GM12801 (cell line): Measurements from ENCODE around the gene SCNN1A.

Experiments
- CTCF ChIP-seq: IDR thresholded peaks from one replicate; pipeline ENCODE4 v1.5.1; 2011; ENCODE audit warnings: control low read depth; ENCODE audit not compliant: insufficient read length; ENCODE audit errors: extremely low read depth

Gene SCNN1A

GRCh38 chr12:6321905-6322304 is 53.5 kb downstream of the SCNN1A start:
- TF ChIP-seq CTCF = no peak

GRCh38 chr12:6319446-6319845 is 55.9 kb downstream of the SCNN1A start:
- TF ChIP-seq CTCF = no peak

- TF ChIP-seq CTCF = no peak
Observed at GRCh38 chr12:6318440-6318879, 56.9 kb downstream of the SCNN1A start.

- TF ChIP-seq CTCF = no peak
Observed at GRCh38 chr12:6317693-6318439, 57.5 kb downstream of the SCNN1A start.

GRCh38 chr12:6316921-6317692 is 58.3 kb downstream of the SCNN1A start:
- TF ChIP-seq CTCF = no peak

GRCh38 chr12:6315704-6316597 is 59.4 kb downstream of the SCNN1A start:
- no peak for TF ChIP-seq CTCF

GRCh38 chr12:6315184-6315583 is 60.2 kb downstream of the SCNN1A start:
- TF ChIP-seq CTCF = no peak
